NCI-H146 treated with DMSO at 0.1 percent for 48 hours (cell line): ENCODE results near the gene COL13A1.

ENCODE experiments used
- DNase-seq: peaks from one replicate; lab custom pipeline; 2025; ENCODE audit not compliant: unreplicated experiment; lab: John Stamatoyannopoulos, UW

The COL13A1 gene

DNA sequence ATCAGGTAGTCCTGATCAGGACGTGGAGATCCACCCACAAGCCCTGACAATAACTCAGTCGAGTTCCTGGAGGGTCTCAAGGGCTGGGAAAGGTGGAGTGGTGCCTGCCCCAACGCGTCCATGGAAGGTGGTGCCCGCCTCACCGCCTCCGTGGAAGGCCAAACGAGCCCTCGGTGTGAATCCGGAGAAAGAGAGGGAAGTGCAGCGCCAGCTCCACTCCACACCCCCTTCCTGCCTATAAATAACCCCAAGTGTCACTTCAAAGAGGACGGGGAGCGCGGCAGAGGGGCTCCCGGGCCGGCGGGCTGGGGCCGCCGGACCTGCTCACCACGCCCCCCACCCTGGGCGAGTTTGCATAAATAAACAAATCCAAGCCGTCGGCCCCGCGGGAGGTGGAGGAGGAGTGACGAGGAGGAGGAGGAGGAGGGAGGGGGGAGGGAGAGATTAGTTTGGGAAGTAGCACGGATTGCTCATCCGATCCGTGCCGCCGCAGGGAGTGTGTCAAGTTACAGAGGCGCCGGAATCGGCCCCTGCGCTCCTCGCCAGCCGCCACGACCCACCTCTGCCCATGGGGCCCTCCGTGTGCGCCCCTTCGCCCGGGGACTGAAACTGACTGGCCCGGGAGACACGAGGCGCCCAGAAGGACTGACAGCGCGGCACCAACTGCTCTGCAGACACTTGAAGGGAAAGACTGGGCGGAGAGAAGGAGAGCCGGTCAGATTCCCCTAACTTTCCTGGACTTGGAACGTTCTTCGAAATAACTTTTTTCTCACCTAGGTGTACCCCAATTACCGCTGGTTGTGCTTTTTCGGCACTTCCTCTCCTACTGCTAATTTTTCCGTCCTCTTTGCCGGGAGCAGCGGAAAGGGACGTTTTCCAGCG, at the start of gene COL13A1:
Gene COL13A1, plus strand, starts transcription at position 473 of the 882 bp plus-strand sequence. CDS start 518 bp downstream, outside the sequence.
- no peak for DNase-seq

DNA sequence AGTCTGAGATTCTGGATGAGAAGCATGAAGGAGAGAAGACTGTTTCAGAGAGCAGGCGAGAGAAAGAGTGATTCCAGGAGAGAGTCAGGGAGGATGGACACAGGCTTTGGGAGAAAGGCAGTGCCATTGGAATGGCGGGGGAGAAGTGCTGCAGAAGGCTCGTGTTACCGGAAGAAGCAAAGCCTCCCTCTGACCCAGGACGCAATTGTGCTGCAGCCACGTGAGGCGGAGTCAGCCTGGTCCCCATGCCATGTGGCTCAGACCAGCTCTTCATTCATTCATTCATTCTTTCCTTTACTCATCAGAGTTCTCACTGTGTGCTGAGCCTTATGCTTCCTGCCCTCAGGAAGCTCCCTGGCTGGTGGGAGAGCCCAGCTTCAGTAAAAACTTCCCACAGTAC, 49.2 kb upstream of the COL13A1 start:
- DNase-seq: no peak

GRCh38 chr10:69756279-69756678, 45.4 kb upstream of the COL13A1 start:
- DNase-seq: no peak

- DNase-seq: no peak
These were observed 44.5 kb upstream of the COL13A1 start for GRCh38 chr10:69757206-69757552.

DNA sequence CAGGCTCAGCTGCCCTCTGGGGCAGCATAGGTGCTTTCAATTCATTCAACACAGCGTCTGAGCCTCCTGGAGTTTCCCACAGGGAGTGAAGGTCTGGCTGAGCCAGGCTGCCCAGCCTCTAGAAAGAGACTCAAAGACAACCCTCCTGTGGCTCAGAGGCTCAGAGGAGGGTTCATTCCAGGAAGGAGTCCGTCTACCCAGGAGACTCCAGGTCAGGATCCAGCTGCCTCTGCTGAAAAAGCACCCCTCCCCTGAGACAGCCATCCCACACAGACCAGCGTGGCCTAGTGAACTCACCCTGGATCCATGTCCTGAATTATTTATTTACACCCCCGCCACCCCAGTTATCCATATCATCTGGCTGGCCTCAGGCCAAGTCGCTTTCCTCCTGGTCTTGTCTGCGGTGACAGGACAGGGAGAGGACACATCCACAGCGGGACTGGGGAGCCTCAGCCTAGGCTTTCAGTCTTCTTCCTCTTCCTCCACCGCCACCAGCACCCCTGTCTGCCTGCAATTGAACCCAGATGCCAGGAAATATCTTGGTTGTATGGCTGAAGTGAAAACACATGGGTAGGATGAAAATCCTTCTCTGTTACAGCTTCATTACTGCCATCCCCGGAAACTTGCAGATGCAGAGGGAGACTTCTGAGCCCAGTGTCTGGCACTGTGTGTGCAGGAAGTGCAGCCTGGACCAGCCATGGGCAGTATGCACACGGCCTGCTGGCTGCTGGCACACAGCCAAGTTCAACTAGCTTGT, 44.0 kb upstream of the COL13A1 start:
- no peak for DNase-seq

GRCh38 chr10:69758310-69758728, 43.4 kb upstream of the COL13A1 start:
- DNase-seq: no peak

DNA sequence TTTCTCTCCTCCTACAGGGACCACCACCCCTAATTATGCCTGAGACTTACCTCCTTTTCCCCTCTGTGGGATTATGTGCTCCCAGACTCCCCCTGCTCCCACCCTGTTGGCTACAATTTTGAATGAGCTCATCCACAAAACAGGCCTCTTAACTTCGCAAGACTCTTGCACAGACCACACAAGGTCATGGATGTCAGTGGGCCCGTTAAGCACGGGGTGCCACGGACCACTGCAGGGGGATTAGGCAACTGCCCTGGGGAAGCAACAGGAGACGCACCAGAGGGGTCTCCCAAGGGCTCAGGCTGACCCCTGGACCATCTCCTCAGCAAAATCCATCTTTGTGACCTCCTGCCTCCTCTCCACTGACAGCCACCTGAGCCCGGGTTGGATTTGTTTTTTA, 42.1 kb upstream of the COL13A1 start:
- no peak for DNase-seq

DNA sequence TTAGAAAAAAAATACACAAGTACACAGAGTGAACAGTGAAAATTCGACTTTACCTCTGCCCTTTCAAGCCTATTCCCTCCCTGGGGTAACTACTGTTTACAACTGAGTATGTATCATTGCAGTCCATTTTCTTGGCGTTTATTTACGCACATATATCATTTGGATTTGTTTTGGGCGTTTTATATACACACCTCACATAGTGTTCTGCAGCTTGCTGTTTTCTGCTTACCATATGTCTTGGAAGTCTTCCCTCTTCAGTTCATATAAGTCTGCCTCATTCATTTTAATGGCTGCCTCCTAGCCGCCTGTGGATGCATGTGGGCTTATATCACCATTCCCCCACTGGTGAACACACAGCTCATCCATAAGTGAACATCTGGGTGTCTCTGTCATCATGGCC, 41.6 kb upstream of the COL13A1 start:
- DNase-seq: no peak

DNA sequence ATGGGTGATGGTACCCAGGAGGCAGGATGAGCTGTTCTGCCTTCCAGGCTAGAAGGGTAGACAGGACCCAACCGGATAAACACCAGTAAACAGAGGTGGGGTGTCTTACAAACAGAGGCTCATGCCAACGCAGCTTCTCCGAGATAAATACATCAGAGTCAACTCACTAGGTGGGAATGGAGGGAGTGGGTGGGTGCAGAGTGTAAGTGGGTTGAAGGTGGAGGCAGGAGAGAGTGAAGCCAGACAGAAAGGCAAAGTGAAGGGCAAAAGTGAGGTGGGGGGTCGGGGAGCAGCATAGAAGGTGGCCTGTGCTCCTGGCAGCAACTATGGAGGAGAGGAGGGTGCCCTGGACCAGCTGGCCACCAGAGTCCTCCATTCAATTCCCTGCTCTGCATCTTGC, 40.4 kb upstream of the COL13A1 start:
- no peak for DNase-seq

DNA sequence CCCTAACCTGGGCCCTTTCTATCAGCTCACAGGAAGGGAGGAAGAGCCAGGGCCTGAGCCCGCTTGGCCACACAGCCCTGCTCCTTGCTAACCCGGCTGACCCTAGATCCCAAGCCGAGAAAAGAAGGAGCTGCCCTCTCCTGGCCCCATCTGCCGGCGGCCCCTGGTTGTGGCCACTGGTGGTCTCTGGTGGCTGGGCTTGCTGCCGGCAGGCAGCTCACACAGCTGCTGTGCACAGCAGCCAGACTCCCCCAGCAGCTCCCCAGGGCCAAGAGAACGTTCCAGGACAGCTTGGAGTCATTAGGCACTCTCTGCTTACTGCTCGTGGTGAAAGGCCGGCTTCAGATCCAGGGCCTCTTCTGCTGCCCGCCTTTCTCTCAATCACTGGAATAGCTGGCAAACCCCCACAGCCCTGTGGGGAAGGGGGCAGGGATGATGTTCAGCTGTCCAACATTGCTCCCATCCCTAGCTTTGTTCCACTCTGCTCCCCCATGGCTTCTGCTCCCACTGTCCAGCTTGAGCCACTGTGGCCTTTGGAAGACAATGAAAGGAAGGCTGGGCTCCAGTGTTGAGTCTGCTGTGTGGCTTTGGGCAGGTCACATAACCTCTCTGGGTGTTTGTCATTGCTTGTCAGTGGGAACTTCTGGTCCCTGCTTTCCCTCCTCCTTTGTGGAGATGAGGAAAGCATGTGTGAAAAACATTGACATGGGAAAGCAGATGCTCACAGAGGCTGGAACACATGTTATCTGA, 35.4 kb upstream of the COL13A1 start:
- DNase-seq: no peak

DNA sequence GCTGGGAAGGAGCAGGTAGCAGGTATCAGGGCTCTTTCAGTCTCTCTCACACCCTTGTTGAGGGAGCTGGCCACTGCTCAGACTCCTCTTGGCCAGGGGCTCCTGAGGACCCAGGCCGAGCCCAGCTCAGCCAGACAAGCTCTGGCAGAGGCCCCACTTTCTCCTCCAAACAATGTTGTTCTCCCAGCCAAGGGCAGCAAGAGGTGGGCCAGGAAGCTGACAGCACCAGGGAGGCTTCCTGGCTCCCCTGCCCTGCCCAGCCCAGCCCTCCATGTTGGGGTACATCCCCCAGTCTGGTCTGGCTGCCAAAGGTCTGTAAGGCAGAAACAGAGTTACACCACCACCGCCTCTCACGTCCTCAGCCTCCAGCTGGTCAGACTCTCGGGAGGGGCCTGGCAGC, 33.9 kb upstream of the COL13A1 start:
- DNase-seq: no peak

- DNase-seq: no peak
These were observed 33.3 kb upstream of the COL13A1 start for GRCh38 chr10:69768386-69768785.

GRCh38 chr10:69769395-69769992, 32.2 kb upstream of the COL13A1 start:
- no peak for DNase-seq

DNA sequence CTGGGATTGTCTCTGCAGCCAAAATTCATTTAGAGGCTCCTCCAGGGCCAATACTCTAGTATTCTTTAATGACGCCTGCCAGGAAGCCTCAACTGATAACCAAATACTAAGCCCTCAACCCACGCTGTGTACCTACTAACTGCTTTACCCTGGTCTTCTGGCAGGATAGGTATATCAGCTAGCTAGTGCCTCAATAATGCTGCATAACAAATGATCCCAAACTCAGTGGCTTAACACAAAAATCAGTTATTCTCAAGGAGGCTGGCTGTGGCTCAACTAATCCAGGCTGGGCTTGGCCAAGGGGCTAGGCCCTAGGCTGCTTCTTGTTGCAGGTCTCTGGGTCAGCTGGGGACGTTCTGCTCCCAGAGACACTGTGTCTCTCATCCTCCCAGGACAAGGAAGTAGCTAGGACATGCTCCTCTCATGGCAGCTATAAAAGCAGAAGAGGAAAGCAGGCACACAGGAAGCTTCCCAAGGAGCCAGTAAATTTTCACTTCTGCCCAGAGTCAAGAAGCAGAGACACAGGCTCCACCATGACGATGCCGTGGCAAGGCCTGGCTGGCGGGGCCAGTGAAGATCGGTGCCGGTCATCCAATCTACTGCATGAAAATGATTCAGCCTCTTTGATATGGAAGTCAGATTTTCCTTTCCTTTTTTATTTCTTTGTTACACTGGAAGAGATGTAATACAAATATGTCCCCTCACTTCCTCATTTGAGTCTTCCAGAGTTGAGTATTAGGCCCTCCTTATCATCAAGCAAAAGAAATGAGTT, 28.6 kb upstream of the COL13A1 start:
- DNase-seq: no peak

DNA sequence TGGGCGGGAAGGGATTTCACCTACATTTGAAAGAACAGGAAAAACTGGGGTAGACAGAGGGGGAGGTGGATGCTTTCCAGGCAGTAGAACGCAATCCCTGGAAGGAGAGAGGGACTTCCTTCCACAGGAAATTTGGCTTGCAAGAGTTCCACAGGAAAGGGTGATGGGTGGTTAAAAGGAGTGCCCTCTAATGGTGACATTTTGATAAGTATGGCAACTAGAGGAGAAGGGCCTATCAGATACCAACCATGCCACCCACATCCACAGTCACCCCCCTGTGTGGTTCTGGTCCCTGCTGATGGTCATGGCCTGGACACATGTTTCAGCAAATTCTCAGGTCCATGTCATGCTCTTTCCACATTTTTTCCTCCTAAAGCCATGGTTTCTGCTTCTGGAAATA, 27.1 kb upstream of the COL13A1 start:
- DNase-seq: no peak

GRCh38 chr10:69780077-69780476, 21.6 kb upstream of the COL13A1 start:
- no peak for DNase-seq

DNA sequence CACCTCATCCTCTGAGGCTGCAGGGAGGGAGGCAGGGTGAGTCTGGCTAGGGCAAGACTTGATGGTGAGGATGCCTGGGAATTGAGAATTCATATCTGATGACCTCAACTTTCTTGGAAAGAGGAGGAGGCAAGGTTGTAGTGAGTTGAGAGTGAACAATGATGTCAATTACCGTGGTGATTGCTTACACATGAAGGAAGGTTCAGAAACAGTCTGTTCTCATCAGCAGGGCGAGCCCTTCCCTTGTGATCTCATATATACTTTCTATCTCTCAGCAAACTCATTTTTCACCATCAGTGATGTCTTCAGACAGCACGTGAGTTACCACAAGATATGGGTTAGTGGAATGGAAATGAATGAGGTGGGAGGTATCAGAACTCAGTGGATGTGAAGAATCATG, 20.1 kb upstream of the COL13A1 start:
- DNase-seq: no peak

GRCh38 chr10:69783515-69783914, 18.2 kb upstream of the COL13A1 start:
- DNase-seq: no peak

- no peak for DNase-seq
These were observed 14.9 kb upstream of the COL13A1 start for GRCh38 chr10:69786791-69787190.

DNA sequence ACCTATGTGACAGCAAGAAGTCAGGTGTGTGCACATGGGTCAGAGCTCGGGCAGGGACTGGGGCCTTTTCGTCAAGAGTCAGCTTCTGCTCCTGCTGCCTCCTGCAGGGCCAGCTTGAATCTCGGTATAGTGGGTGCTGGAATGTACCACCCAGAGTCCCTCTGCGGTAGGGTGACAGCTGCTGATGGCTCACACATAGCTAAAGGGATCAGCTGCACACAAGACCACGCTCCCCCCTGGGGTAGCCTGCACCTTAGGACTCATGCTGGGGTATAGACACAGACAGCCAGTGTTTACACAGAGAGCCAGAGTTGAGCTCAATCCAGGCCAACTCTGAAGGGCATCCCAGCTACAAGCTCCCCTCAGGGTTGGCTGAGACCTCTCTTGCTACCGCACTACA, 14.0 kb upstream of the COL13A1 start:
- no peak for DNase-seq
